Peyer's patch (tissue), 4 donors: ENCODE measurements around the gene NOS1AP. TPM values are rescaled to one million over a fixed set of nuclear protein-coding genes. Genes with fewer than 3 reads are reported as not detected.

ENCODE experiments used
- DNase-seq, 3 donors: peaks; one replicate each; pipeline ENCODE4 v3.0.0-alpha.2; 2017 to 2019
- H3K27ac ChIP-seq, 4 donors: fragments of 200-600 bp; sonication (generic); one replicate each; pipeline ENCODE4 v1.5.1; 2016 to 2019
- H3K27me3 ChIP-seq, 2 donors: fragments of 200-600 bp; sonication (generic); one replicate each; pipeline ENCODE4 v1.5.1; 2019
- H3K36me3 ChIP-seq, 3 donors: fragments of 200-600 bp; sonication (generic); one replicate each; pipeline ENCODE4 v1.5.1; 2016 to 2019
- H3K4me1 ChIP-seq, 4 donors: fragments of 200-600 bp; sonication (generic); one replicate each; pipeline ENCODE4 v1.5.1; 2016 to 2019
- H3K4me3 ChIP-seq, 4 donors: fragments of 200-600 bp; sonication (generic); 1 replicate in 3 of 4; 2 replicates in 1 of 4; pipeline ENCODE4 v1.5.1; 2016 to 2019; ENCODE audit warnings: mild to moderate bottlenecking in 1 of 4
- H3K9me3 ChIP-seq, 4 donors: fragments of 200-600 bp; sonication (generic); one replicate each; pipeline ENCODE4 v1.5.1; 2016 to 2019; ENCODE audit warnings: mild to moderate bottlenecking in 1 of 4
- CTCF ChIP-seq, 6 experiments: fragments of 450-650 bp in 4 of 6; fragments of 200-600 bp in 2 of 6; sonication (generic) in 1 of 6; IDR thresholded peaks; one replicate each; pipeline ENCODE4 v1.5.1; 2017 to 2019; ENCODE audit warnings: antibody characterized with exemption in 6 of 6, mild to moderate bottlenecking in 3 of 6, moderate library complexity in 1 of 6
- POLR2A ChIP-seq, 2 donors: fragments of 450-650 bp; IDR thresholded peaks; one replicate each; pipeline ENCODE4 v1.5.1; 2017; ENCODE audit warnings: antibody characterized with exemption in 2 of 2, mild to moderate bottlenecking in 2 of 2, moderate library complexity in 2 of 2
- total RNA-seq, 4 donors: library from RNA; depleted of rRNA; stranded (reverse); fragments of >200 nt; gene quantifications; one replicate each; pipeline ENCODE4 v1.1.0, GENCODE V29; 2016

NOS1AP gene
- total RNA-seq, 4 donors from 2014 or later, result 6.3 to 18.5 (median 11.9) TPM

DNA sequence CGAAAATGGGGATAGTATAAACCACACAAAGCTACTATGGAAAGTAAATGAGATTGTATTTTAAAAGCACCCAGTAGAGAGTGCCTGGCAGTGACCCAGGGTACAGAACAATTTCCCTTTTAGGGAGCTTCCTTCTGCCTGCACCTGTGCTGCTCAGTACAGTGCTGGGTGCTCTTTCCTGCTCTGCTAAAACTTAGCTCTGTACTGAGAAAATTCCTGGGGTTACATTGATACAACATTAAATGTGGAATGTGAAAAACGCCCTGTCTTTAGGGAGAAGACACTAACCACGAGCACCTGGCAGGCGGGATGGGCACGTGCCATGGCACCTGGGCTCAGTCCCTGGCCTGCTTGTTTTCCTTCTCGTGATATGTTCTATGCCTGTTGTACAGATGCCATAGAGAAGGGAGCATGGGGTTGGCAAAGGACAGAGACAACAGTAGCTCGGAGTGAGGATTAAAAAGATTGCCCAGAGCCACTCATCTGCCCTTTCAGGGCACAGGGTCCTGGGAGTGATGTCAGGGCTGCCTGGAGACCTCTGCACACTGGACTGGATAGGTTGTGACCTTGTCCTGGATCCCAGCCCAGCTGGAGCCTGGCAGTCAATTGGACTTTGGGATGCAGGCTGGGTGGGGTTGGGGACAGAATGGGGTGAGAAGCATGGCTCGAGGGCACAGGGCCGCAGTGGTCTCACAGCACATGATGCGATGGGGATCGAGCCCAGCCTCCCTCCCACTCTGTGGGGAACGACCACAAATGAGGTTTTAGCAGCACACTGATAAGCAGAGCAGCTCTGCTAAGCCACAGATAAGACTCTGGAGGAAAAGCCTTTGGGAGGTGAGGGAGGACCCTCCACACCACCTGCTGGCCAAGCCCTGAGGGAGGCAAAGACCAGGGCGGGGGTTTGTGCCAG is 302.9 kb downstream of the NOS1AP start:
- H3K27me3 ChIP-seq, result no peaks in the 10 kb centered on the region
- H3K4me3 ChIP-seq, result no peak overlapping the region
- H3K27ac ChIP-seq, result peak overlapping the region in 1 of 4 donors; percentile 55
- H3K9me3 ChIP-seq, result no peaks in the 10 kb centered on the region
- peak in 2 of 3 donors; percentile 60 to 72 for DNase-seq
- peaks cover 0 to 24% (median 5%) of the 10 kb centered on the region in 4 donors for H3K4me1 ChIP-seq
- H3K36me3 ChIP-seq, result no peaks in the 10 kb centered on the region
- TF ChIP-seq CTCF (IDR thresholded peaks at IDR 0.05) (no peak), POLR2A (IDR thresholded peaks at IDR 0.05) (no peak)

- H3K4me3 ChIP-seq, result no peak overlapping the region
- H3K27ac ChIP-seq, result peak overlapping the region in 1 of 4 donors; percentile 55
- H3K4me1 ChIP-seq, result peaks cover 0 to 22% (median 5%) of the 10 kb centered on the region in 4 donors
- no peaks in the 10 kb centered on the region for H3K9me3 ChIP-seq
- H3K27me3 ChIP-seq, result no peaks in the 10 kb centered on the region
- TF ChIP-seq CTCF (IDR thresholded peaks at IDR 0.05) (no peak), POLR2A (IDR thresholded peaks at IDR 0.05) (no peak)
- DNase-seq, result no peak
- no peaks in the 10 kb centered on the region for H3K36me3 ChIP-seq
Observed at GRCh38 chr1:162373072-162373427, 303.6 kb downstream of the NOS1AP start.

DNA sequence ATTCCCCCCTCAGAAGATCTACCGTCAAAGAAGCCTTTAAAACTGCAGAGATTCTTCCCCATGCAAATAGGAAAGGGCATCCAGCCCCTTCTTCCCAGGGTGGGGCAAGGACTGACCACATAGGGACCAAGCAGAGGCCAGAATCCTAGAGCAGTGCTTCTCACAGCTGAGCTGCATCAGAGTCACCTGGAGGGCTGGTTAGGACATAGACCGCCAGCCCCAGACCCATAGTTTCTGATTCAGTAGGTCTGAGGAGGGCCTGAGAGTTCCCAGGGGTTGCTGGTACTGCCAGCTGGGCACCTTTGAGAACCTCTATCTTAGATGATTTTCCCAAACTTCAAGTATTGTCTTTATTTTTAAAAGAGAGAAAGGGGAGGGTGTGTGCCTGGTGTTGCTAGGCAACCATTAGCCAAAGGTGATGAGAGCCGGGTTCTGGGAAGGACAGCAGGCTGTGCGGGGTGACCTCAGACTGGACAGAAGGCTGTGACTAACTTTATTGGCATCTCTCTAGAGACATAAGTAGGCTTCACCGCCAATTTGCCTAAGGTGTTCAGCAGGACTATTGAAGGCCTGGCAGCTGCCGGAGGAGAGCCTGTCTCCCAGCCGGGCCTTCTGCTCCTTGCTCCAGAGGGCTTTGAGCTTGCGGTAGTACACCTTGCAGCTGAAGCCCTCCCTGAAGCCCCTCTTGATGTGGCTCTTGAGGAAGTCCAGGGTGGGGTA is 304.2 kb downstream of the NOS1AP start:
- Histone ChIP-seq H3K27me3 (no peaks in the 10 kb centered on the region), H3K27ac (no peak overlapping the region), H3K4me1 (peaks cover 0 to 18% (median 5%) of the 10 kb centered on the region in 4 donors), H3K4me3 (no peak overlapping the region), H3K9me3 (no peaks in the 10 kb centered on the region), H3K36me3 (no peaks in the 10 kb centered on the region)
- DNase-seq, result no peak
- TF ChIP-seq CTCF (IDR thresholded peaks at IDR 0.05) (no peak), POLR2A (IDR thresholded peaks at IDR 0.05) (no peak)

DNA sequence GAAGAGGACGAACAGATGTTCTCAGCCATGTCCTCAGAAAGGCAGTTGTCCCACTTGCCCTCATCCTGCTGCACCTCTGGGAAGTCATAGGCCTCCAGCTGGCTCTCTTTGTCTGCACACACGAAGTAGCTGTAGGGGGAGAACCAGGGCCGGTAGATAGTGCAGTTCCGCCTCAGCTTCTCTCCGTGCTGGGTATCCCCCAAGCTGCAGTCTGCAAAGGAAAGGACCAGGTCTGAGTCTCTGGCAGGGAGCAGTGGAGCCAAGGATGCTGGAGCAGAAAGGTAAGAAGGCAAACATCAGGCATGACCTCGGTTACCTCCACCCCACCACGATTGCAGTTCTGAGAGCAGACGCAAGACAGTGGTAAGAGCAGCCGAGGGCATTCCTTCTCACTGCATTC is 304.9 kb downstream of the NOS1AP start:
- no peaks in the 10 kb centered on the region for H3K36me3 ChIP-seq
- DNase-seq, result no peak
- no peak overlapping the region for H3K27ac ChIP-seq
- TF ChIP-seq POLR2A (IDR thresholded peaks at IDR 0.05) (no peak), CTCF (IDR thresholded peaks at IDR 0.05) (no peak)
- H3K4me3 ChIP-seq, result no peak overlapping the region
- H3K27me3 ChIP-seq, result no peaks in the 10 kb centered on the region
- no peaks in the 10 kb centered on the region for H3K9me3 ChIP-seq
- peaks cover 0 to 15% (median 4%) of the 10 kb centered on the region in 4 donors for H3K4me1 ChIP-seq

DNA sequence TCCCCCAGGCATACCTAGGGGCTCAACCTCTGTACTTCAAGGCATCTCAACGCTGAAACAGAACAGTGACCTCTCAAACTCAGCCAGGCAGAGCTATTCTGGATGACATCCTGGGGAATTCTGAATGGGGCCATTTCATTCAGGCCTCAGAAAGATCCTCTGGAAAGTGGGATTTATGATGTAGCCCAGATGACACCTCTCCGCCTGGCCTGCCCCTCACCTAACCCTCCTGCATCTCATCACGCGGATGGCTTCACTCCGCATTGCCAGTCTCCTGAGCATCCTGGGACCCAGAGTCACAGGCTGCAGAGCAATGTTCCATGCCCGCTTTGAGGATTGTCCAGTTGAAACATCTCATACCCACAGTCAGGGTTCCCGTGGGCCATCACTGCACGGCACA is 306.0 kb downstream of the NOS1AP start:
- Histone ChIP-seq H3K27me3 (no peaks in the 10 kb centered on the region), H3K9me3 (no peaks in the 10 kb centered on the region), H3K4me3 (no peak overlapping the region), H3K4me1 (peaks cover 0 to 15% (median 4%) of the 10 kb centered on the region in 4 donors), H3K27ac (no peak overlapping the region), H3K36me3 (no peaks in the 10 kb centered on the region)
- no peak for TF ChIP-seq CTCF (IDR thresholded peaks at IDR 0.05)
- TF ChIP-seq POLR2A (IDR thresholded peaks at IDR 0.05), result no peak
- DNase-seq, result peak in 1 of 3 donors; percentile 27
